WTC11 (cell line): ENCODE data around the gene ZDHHC14. TPM values are rescaled to one million over a fixed set of nuclear protein-coding genes. Genes with fewer than 3 reads are reported as not detected.
A peak's percentile ranks its signal among the peaks of the same experiment; 100 is the strongest.

ENCODE experiments used
- ATAC-seq: fragments of 200-7000 bp; cut with Tn5 transposase; 2 replicates; pipeline ENCODE4 v1.10.0; 2021; ENCODE audit warnings: mild to moderate bottlenecking, moderate library complexity
- CTCF ChIA-PET: fragments of 300-600 bp; sonication (Branson Sonifier 250); formaldehyde crosslinking; loops from one replicate; lab custom pipeline; 2021; ENCODE audit warnings: antibody characterized with exemption; lab: Charles Lee
- POLR2A ChIA-PET: fragments of 350-600 bp; sonication (Branson Sonifier 250); formaldehyde crosslinking; loops from one replicate; lab custom pipeline; 2021; ENCODE audit warnings: antibody characterized with exemption; lab: Charles Lee
- DNase-seq: peaks from one replicate; pipeline ENCODE4 v3.0.0; 2021; ENCODE audit warnings: low spot score
- H3K27ac Mint-ChIP-seq: 2 replicates; pipeline ENCODE4 v1.8.0; 2021; ENCODE audit warnings: mixed read lengths
- H3K27me3 Mint-ChIP-seq: 2 replicates; pipeline ENCODE4 v1.8.0; 2021; ENCODE audit warnings: low read depth, mild to moderate bottlenecking, moderate library complexity, mixed read lengths
- H3K36me3 Mint-ChIP-seq: 2 replicates; pipeline ENCODE4 v1.8.0; 2021; ENCODE audit warnings: mixed read lengths
- H3K4me1 Mint-ChIP-seq: 2 replicates; pipeline ENCODE4 v1.8.0; 2022; ENCODE audit warnings: mixed read lengths
- H3K4me3 Mint-ChIP-seq: 2 replicates; pipeline ENCODE4 v1.8.0; 2021; ENCODE audit warnings: mild to moderate bottlenecking, moderate library complexity, mixed read lengths
- H3K9me3 Mint-ChIP-seq: 2 replicates; pipeline ENCODE4 v1.8.0; 2021; ENCODE audit warnings: mixed read lengths
- ARID4B ChIP-seq: sonication (generic); formaldehyde crosslinking; IDR thresholded peaks from 2 replicates; pipeline ENCODE4 v1.8.0; 2023; ENCODE audit warnings: missing genetic modification reagents, mild to moderate bottlenecking, borderline replicate concordance
- ATF1 ChIP-seq: sonication (generic); formaldehyde crosslinking; IDR thresholded peaks from 2 replicates; pipeline ENCODE4 v1.8.1; 2023; ENCODE audit warnings: mild to moderate bottlenecking, moderate library complexity, missing genetic modification reagents
- CBFB ChIP-seq: sonication (generic); formaldehyde crosslinking; IDR thresholded peaks from 2 replicates; pipeline ENCODE4 v1.8.1; 2022; ENCODE audit warnings: mild to moderate bottlenecking, low read depth, missing genetic modification reagents
- CDX4 ChIP-seq: fragments of 250-450 bp; sonication (Bioruptor Pico); IDR thresholded peaks from 2 replicates; pipeline ENCODE4 v1.9.0; 2021; ENCODE audit warnings: moderate library complexity, mild to moderate bottlenecking, inconsistent platforms, borderline replicate concordance
- E2F5 ChIP-seq: sonication (generic); formaldehyde crosslinking; IDR thresholded peaks from 2 replicates; pipeline ENCODE4 v1.8.1; 2022; ENCODE audit warnings: mild to moderate bottlenecking, moderate library complexity, missing genetic modification reagents
- FOXK1 ChIP-seq: sonication (generic); formaldehyde crosslinking; IDR thresholded peaks from 2 replicates; pipeline ENCODE4 v1.8.0; 2022; ENCODE audit warnings: mild to moderate bottlenecking, moderate library complexity, missing genetic modification reagents
- FOXP1 ChIP-seq: sonication (generic); formaldehyde crosslinking; IDR thresholded peaks from 2 replicates; pipeline ENCODE4 v1.8.0; 2022; ENCODE audit warnings: missing genetic modification reagents, mild to moderate bottlenecking, moderate library complexity, borderline replicate concordance
- MLX ChIP-seq: sonication (generic); formaldehyde crosslinking; IDR thresholded peaks from 2 replicates; pipeline ENCODE4 v1.8.1; 2023; ENCODE audit warnings: mild to moderate bottlenecking, missing genetic modification reagents, moderate library complexity
- NFATC4 ChIP-seq: fragments of 250-450 bp; sonication (Bioruptor Pico); IDR thresholded peaks from 2 replicates; pipeline ENCODE4 v1.9.0; 2021; ENCODE audit warnings: mild to moderate bottlenecking
- OVOL2 ChIP-seq: fragments of 250-450 bp; sonication (Bioruptor Pico); IDR thresholded peaks from 2 replicates; pipeline ENCODE4 v1.9.0; 2021; ENCODE audit warnings: mild to moderate bottlenecking, borderline replicate concordance
- SOX15 ChIP-seq: fragments of 250-450 bp; sonication (Bioruptor Pico); IDR thresholded peaks from 2 replicates; pipeline ENCODE4 v1.9.0; 2021; ENCODE audit warnings: mild to moderate bottlenecking
- TEAD1 ChIP-seq: sonication (generic); formaldehyde crosslinking; IDR thresholded peaks from 2 replicates; pipeline ENCODE4 v1.8.0; 2022; ENCODE audit warnings: mild to moderate bottlenecking, missing genetic modification reagents
- ZNF317 ChIP-seq: sonication (generic); formaldehyde crosslinking; IDR thresholded peaks from 2 replicates; pipeline ENCODE4 v1.8.1; 2023; ENCODE audit warnings: low read depth, mild to moderate bottlenecking, moderate library complexity, missing genetic modification reagents, borderline replicate concordance
- ZNF423 ChIP-seq: fragments of 250-450 bp; sonication (Bioruptor Pico); IDR thresholded peaks from 2 replicates; pipeline ENCODE4 v2.1.2; 2022; ENCODE audit warnings: mild to moderate bottlenecking, moderate library complexity
- total RNA-seq: library from RNA; stranded (reverse); gene quantifications from 3 replicates; pipeline ENCODE4 v1.2.3, GENCODE V29; 2021
- TF ChIP-seq, protein P1 (sequence below): fragments of 250-450 bp; sonication (Bioruptor Pico); IDR thresholded peaks from 2 replicates; pipeline ENCODE4 v1.9.0; 2021; ENCODE audit warnings: mild to moderate bottlenecking
- TF ChIP-seq, protein P2 (sequence below): sonication (generic); formaldehyde crosslinking; IDR thresholded peaks from 2 replicates; pipeline ENCODE4 v1.8.1; 2022; ENCODE audit warnings: low read depth, mild to moderate bottlenecking, moderate library complexity, missing genetic modification reagents, borderline replicate concordance
- TF ChIP-seq, protein P3 (sequence below): fragments of 250-450 bp; sonication (Bioruptor Pico); IDR thresholded peaks from 2 replicates; pipeline ENCODE4 v1.9.0; 2021; ENCODE audit warnings: mild to moderate bottlenecking
- TF ChIP-seq, protein P4 (sequence below): sonication (generic); formaldehyde crosslinking; IDR thresholded peaks from 2 replicates; pipeline ENCODE4 v1.8.1; 2023; ENCODE audit warnings: mild to moderate bottlenecking, missing genetic modification reagents, moderate library complexity
- TF ChIP-seq, protein P5 (sequence below): fragments of 250-450 bp; sonication (Bioruptor Pico); IDR thresholded peaks from 2 replicates; pipeline ENCODE4 v1.8.0; 2021; ENCODE audit warnings: mild to moderate bottlenecking

The ZDHHC14 gene
- total RNA-seq, 1 experiment from 2014 or later = 6.6 TPM

DNA sequence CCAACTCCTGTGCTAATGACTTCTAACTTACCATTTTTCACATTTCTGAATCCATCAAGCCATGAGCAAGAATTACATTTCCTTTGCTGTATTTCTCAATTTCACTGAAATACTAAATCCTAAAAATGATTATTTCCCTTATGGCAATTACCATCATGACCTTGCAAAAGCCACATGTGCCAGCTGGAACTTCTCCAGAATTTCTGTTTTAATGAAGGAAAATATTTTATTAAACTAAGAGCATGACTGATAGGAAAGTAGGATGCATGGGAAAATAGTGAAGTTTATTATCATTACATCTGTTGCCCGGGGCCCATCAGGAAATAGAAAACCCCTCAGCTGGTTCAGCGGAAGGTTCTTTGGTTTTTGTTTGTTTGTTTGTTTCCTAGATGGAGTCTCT is 43.2 kb upstream of the ZDHHC14 start (continued):
- TF ChIP-seq ARID4B = no peak
- TF ChIP-seq CBFB = no peak
- TF ChIP-seq FOXP1 = no peak
- no peak for TF ChIP-seq NFATC4 (CRISPR knock-in tag)
- TF ChIP-seq MLX (CRISPR knock-in tag) = no peak
- TF ChIP-seq, protein P1, sequence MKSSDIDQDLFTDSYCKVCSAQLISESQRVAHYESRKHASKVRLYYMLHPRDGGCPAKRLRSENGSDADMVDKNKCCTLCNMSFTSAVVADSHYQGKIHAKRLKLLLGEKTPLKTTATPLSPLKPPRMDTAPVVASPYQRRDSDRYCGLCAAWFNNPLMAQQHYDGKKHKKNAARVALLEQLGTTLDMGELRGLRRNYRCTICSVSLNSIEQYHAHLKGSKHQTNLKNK (CRISPR knock-in tag) = no peak
- no peak for TF ChIP-seq ZNF423 (CRISPR knock-in tag)

DNA sequence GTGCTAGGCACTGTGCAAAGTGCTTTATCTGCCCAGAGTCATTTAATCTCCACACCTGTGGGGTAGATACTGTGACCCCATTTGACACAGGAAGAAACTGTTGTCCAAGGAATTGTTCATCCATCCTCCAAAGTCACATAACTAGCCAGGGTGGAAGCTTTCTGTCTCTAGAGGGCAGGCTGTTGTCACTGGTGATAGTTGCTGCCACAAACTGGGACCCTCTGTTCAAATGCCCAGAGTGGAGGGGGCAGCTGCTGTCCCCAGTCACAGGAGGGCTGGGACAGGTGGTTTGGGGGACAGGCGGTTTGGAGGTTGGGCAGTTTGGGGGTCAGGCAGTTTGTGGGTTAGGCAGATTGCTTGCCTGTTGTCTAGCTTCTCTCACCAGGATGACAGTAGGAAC is 41.6 kb upstream of the ZDHHC14 start:
- ATAC-seq (peak; percentile 44; the same call in 1 of the 2 replicates), DNase-seq (no peak)
- H3K4me3 Mint-ChIP-seq = no peak overlapping the region
- H3K4me1 Mint-ChIP-seq = no peaks in the 10 kb centered on the region
- ChIA-PET POLR2A (no interaction called here), CTCF (interaction anchor here (0.7 to 1.3 kb wide), 2 partner anchors 14 to 330 kb away, joined by 3 to 5 read pairs; no protein-coding TSS in a partner anchor)
- no peaks in the 10 kb centered on the region for H3K9me3 Mint-ChIP-seq
- no peaks in the 10 kb centered on the region for H3K36me3 Mint-ChIP-seq
- H3K27me3 Mint-ChIP-seq = no peaks in the 10 kb centered on the region
- TF ChIP-seq ATF1 (no peak), ZNF317 (CRISPR knock-in tag) (no peak)
- TF ChIP-seq, protein P2, sequence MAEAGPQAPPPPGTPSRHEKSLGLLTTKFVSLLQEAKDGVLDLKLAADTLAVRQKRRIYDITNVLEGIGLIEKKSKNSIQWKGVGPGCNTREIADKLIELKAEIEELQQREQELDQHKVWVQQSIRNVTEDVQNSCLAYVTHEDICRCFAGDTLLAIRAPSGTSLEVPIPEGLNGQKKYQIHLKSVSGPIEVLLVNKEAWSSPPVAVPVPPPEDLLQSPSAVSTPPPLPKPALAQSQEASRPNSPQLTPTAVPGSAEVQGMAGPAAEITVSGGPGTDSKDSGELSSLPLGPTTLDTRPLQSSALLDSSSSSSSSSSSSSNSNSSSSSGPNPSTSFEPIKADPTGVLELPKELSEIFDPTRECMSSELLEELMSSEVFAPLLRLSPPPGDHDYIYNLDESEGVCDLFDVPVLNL = no peak
- no peak overlapping the region for H3K27ac Mint-ChIP-seq

DNA sequence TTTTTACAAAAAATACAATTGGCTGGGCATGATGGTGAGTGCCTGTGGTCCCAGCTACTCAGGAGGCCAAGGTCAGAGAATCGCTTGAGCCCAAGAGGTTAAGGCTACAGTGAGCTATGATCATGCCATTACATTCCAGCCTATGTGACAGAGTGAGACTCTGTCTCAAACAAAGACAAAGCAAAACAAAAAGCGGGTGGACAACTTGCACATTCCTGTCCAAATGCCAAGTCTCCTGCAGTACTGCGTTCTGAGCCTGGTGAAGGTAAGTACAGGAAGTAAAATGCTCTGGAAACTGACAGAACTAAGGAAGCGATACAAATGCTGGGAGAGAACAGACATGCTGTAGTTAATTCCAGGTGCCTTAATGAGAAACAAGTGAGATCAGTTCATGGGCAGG is 37.3 kb upstream of the ZDHHC14 start:
- no peaks in the 10 kb centered on the region; the same call in 1 of the 2 replicates for H3K27me3 Mint-ChIP-seq
- ChIA-PET POLR2A (no interaction called here), CTCF (interaction anchor here (0.6 kb wide), 1 partner anchor 9 kb away, joined by 3 read pairs; no protein-coding TSS in a partner anchor)
- H3K4me1 Mint-ChIP-seq = no peaks in the 10 kb centered on the region
- H3K27ac Mint-ChIP-seq = no peak overlapping the region
- H3K9me3 Mint-ChIP-seq = peaks cover 4% of the 10 kb centered on the region
- DNase-seq (no peak), ATAC-seq (no peak)
- H3K36me3 Mint-ChIP-seq = no peaks in the 10 kb centered on the region
- H3K4me3 Mint-ChIP-seq = no peak overlapping the region
- TF ChIP-seq, protein P3, sequence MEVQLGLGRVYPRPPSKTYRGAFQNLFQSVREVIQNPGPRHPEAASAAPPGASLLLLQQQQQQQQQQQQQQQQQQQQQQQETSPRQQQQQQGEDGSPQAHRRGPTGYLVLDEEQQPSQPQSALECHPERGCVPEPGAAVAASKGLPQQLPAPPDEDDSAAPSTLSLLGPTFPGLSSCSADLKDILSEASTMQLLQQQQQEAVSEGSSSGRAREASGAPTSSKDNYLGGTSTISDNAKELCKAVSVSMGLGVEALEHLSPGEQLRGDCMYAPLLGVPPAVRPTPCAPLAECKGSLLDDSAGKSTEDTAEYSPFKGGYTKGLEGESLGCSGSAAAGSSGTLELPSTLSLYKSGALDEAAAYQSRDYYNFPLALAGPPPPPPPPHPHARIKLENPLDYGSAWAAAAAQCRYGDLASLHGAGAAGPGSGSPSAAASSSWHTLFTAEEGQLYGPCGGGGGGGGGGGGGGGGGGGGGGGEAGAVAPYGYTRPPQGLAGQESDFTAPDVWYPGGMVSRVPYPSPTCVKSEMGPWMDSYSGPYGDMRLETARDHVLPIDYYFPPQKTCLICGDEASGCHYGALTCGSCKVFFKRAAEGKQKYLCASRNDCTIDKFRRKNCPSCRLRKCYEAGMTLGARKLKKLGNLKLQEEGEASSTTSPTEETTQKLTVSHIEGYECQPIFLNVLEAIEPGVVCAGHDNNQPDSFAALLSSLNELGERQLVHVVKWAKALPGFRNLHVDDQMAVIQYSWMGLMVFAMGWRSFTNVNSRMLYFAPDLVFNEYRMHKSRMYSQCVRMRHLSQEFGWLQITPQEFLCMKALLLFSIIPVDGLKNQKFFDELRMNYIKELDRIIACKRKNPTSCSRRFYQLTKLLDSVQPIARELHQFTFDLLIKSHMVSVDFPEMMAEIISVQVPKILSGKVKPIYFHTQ = no peak
- TF ChIP-seq, protein P4, sequence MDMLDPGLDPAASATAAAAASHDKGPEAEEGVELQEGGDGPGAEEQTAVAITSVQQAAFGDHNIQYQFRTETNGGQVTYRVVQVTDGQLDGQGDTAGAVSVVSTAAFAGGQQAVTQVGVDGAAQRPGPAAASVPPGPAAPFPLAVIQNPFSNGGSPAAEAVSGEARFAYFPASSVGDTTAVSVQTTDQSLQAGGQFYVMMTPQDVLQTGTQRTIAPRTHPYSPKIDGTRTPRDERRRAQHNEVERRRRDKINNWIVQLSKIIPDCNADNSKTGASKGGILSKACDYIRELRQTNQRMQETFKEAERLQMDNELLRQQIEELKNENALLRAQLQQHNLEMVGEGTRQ (CRISPR knock-in tag) = no peak
- TF ChIP-seq E2F5 (no peak), SOX15 (CRISPR knock-in tag) (no peak), CDX4 (CRISPR knock-in tag) (no peak), FOXK1 (CRISPR knock-in tag) (no peak), MLX (CRISPR knock-in tag) (no peak), TEAD1 (CRISPR knock-in tag) (no peak), OVOL2 (CRISPR knock-in tag) (no peak)
- TF ChIP-seq, protein P5, sequence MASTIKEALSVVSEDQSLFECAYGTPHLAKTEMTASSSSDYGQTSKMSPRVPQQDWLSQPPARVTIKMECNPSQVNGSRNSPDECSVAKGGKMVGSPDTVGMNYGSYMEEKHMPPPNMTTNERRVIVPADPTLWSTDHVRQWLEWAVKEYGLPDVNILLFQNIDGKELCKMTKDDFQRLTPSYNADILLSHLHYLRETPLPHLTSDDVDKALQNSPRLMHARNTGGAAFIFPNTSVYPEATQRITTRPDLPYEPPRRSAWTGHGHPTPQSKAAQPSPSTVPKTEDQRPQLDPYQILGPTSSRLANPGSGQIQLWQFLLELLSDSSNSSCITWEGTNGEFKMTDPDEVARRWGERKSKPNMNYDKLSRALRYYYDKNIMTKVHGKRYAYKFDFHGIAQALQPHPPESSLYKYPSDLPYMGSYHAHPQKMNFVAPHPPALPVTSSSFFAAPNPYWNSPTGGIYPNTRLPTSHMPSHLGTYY (CRISPR knock-in tag) = no peak
